IMR-90 (cell line): Measurements from ENCODE around the gene TCP11.

Experiments used
- POLR2A ChIP-seq: IDR thresholded peaks from 2 replicates; pipeline ENCODE4 v1.6.1; 2012; ENCODE audit warnings: mild to moderate bottlenecking, low read depth, low read length
- RAD21 ChIP-seq: IDR thresholded peaks from 2 replicates; pipeline ENCODE4 v1.6.1; 2012; ENCODE audit warnings: low read length, improper control_type of control experiment
- TF ChIP-seq, protein P1 (sequence below): fragments of 150-350 bp; IDR thresholded peaks from 2 replicates; pipeline ENCODE4 v1.6.1; 2017; ENCODE audit warnings: mild to moderate bottlenecking, antibody characterized with exemption, low read length, low read depth
- TF ChIP-seq, protein P2 (sequence below): fragments of 150-350 bp; IDR thresholded peaks from 2 replicates; pipeline ENCODE4 v1.6.1; 2016; ENCODE audit warnings: low read depth, mild to moderate bottlenecking, low read length, moderate library complexity, borderline replicate concordance
- TF ChIP-seq, protein P3 (sequence below): conservative IDR thresholded peaks from 2 replicates; pipeline ENCODE4 v1.5.1; 2012; ENCODE audit warnings: mild to moderate bottlenecking, low read depth, low read length, improper control_type of control experiment

DNA sequence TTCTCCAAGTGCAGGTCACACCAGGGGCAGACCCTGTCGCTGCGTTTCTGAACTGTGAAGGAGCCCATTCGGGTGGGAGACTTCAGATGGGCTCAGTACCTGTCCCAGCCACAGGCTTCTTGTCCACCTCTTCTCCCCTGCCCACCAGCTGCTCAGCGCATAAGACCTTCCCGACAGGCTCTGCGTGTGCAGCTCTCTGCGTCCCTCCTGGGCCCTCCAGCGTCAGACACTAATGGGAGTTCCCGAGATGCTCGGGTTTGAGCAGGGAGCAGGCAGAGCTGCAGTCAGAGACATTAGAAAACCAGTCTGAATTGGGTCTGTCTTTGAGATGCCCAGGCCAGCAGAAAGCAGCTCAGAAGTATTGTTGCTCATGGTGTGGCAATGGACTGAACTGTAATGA is 50.4 kb downstream of the TCP11 start:
- TF ChIP-seq, protein P1, sequence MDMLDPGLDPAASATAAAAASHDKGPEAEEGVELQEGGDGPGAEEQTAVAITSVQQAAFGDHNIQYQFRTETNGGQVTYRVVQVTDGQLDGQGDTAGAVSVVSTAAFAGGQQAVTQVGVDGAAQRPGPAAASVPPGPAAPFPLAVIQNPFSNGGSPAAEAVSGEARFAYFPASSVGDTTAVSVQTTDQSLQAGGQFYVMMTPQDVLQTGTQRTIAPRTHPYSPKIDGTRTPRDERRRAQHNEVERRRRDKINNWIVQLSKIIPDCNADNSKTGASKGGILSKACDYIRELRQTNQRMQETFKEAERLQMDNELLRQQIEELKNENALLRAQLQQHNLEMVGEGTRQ: no peak
- TF ChIP-seq RAD21 (no peak), POLR2A (no peak)
- TF ChIP-seq, protein P2, sequence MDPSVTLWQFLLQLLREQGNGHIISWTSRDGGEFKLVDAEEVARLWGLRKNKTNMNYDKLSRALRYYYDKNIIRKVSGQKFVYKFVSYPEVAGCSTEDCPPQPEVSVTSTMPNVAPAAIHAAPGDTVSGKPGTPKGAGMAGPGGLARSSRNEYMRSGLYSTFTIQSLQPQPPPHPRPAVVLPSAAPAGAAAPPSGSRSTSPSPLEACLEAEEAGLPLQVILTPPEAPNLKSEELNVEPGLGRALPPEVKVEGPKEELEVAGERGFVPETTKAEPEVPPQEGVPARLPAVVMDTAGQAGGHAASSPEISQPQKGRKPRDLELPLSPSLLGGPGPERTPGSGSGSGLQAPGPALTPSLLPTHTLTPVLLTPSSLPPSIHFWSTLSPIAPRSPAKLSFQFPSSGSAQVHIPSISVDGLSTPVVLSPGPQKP: no peak
- TF ChIP-seq, protein P3, sequence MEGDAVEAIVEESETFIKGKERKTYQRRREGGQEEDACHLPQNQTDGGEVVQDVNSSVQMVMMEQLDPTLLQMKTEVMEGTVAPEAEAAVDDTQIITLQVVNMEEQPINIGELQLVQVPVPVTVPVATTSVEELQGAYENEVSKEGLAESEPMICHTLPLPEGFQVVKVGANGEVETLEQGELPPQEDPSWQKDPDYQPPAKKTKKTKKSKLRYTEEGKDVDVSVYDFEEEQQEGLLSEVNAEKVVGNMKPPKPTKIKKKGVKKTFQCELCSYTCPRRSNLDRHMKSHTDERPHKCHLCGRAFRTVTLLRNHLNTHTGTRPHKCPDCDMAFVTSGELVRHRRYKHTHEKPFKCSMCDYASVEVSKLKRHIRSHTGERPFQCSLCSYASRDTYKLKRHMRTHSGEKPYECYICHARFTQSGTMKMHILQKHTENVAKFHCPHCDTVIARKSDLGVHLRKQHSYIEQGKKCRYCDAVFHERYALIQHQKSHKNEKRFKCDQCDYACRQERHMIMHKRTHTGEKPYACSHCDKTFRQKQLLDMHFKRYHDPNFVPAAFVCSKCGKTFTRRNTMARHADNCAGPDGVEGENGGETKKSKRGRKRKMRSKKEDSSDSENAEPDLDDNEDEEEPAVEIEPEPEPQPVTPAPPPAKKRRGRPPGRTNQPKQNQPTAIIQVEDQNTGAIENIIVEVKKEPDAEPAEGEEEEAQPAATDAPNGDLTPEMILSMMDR: no peak
